Neutrophil (primary cell): ENCODE measurements around the gene OR1F1.

Source experiments
- H3K27ac ChIP-seq: fragments of 200-600 bp; sonication (generic); 2 replicates; pipeline ENCODE4 v1.5.1; 2016; ENCODE audit warnings: mild to moderate bottlenecking, moderate library complexity
- H3K27me3 ChIP-seq: fragments of 200-600 bp; sonication (generic); 2 replicates; pipeline ENCODE4 v1.6.0; 2016; ENCODE audit warnings: mild to moderate bottlenecking
- H3K36me3 ChIP-seq: fragments of 200-600 bp; sonication (generic); 2 replicates; pipeline ENCODE4 v1.5.1; 2017
- H3K4me1 ChIP-seq, 2 experiments: fragments of 200-600 bp in 1 of 2; sonication (generic) in 1 of 2; 1 replicate in 1 of 2; 2 replicates in 1 of 2; pipeline versions ENCODE4 v1.5.1 to v1.6.1; 2013 to 2016; ENCODE audit warnings: low read depth in 1 of 2, low read length in 1 of 2, mild to moderate bottlenecking in 1 of 2, moderate library complexity in 1 of 2; ENCODE audit not compliant: control insufficient read depth in 1 of 2, insufficient read depth in 1 of 2
- H3K4me3 ChIP-seq, 2 experiments: fragments of 200-600 bp in 1 of 2; sonication (generic) in 1 of 2; 1 replicate in 1 of 2; 2 replicates in 1 of 2; pipeline ENCODE4 v1.5.1; 2013 to 2016; ENCODE audit warnings: low read depth in 1 of 2, low read length in 1 of 2, mild to moderate bottlenecking in 1 of 2, moderate library complexity in 1 of 2
- H3K9me3 ChIP-seq: fragments of 200-600 bp; sonication (generic); 2 replicates; pipeline ENCODE4 v1.5.1; 2016
- TF ChIP-seq, protein P1 (sequence below): fragments of 200-600 bp; sonication (generic); IDR thresholded peaks from 2 replicates; pipeline ENCODE4 v1.5.1; 2016; ENCODE audit warnings: antibody characterized with exemption

The OR1F1 gene

DNA sequence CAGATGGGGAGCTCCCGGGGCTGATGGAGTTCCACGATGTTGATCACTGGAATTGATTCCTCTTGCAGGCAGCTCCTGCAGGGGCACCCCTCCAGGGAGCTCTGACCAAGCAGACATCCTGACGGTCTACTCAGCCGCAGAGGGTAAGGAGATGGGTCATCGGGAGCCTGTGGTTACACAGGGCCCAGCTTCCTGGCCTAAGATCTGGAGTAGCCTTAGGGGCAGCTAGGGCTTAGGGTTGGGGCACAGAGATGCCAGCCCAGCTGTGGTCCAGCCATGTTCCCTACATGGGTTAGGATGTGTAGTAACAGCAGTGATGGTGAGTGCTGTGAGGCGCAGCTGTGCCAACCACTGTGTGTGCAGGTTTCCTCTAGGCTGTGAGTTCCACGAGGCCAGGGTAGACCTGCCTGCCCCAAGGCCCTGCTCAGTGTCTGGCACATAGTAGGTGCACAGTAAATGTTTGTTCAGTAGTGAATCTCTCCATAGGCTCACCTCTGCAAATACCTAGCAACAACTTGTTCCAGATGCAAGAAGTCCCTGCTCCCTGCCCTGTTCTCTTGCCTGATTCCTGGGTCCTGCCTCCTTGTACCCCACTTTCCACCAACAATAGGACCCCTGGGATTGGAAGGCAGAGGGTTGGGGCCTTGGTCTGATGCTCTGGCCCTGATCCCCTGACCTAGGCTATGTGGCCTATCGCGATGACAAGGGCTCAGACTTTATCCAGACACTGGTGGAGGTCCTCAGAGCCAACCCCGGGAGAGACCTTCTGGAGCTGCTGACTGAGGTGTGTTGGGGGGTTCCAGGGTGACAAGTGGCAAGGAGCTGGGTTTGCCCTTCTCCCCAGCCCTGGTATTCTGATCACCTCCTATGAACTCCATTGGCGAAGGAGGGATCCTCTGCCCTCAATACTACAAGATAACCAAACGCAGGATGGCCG lies 39.5 kb upstream of the OR1F1 start:
- Histone ChIP-seq H3K4me1 (peaks cover 32 to 35% of the 10 kb centered on the region in 2 experiments), H3K27ac (no peak overlapping the region), H3K36me3 (no peaks in the 10 kb centered on the region), H3K9me3 (no peaks in the 10 kb centered on the region), H3K4me3 (no peak overlapping the region), H3K27me3 (peaks cover 60% of the 10 kb centered on the region)
- TF ChIP-seq, protein P1, sequence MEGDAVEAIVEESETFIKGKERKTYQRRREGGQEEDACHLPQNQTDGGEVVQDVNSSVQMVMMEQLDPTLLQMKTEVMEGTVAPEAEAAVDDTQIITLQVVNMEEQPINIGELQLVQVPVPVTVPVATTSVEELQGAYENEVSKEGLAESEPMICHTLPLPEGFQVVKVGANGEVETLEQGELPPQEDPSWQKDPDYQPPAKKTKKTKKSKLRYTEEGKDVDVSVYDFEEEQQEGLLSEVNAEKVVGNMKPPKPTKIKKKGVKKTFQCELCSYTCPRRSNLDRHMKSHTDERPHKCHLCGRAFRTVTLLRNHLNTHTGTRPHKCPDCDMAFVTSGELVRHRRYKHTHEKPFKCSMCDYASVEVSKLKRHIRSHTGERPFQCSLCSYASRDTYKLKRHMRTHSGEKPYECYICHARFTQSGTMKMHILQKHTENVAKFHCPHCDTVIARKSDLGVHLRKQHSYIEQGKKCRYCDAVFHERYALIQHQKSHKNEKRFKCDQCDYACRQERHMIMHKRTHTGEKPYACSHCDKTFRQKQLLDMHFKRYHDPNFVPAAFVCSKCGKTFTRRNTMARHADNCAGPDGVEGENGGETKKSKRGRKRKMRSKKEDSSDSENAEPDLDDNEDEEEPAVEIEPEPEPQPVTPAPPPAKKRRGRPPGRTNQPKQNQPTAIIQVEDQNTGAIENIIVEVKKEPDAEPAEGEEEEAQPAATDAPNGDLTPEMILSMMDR: no peak

- no peak overlapping the region for H3K27ac ChIP-seq
Measured at GRCh38 chr16:3149193-3149530, 38.8 kb upstream of the OR1F1 start.

GRCh38 chr16:3149630-3150345 lies 38.2 kb upstream of the OR1F1 start:
- no peaks in the 10 kb centered on the region for H3K9me3 ChIP-seq
- peaks cover 73% of the 10 kb centered on the region for H3K27me3 ChIP-seq
- TF ChIP-seq, protein P1: no peak
- peak overlapping the region; percentile 42 to 52 for H3K4me3 ChIP-seq
- peaks cover 32 to 35% of the 10 kb centered on the region in 2 experiments for H3K4me1 ChIP-seq
- H3K36me3 ChIP-seq: no peaks in the 10 kb centered on the region
- no peak overlapping the region for H3K27ac ChIP-seq

More at GRCh38 chr16:3149193-3149530, 38.8 kb upstream of the OR1F1 start:
- TF ChIP-seq, protein P1: no peak
- Histone ChIP-seq H3K27me3 (peaks cover 67% of the 10 kb centered on the region), H3K9me3 (no peaks in the 10 kb centered on the region), H3K4me1 (peaks cover 32 to 35% of the 10 kb centered on the region in 2 experiments), H3K4me3 (no peak overlapping the region), H3K36me3 (no peaks in the 10 kb centered on the region)

- Histone ChIP-seq H3K36me3 (no peaks in the 10 kb centered on the region), H3K4me1 (peaks cover 32 to 35% of the 10 kb centered on the region in 2 experiments), H3K27me3 (peaks cover 81% of the 10 kb centered on the region), H3K27ac (no peak overlapping the region), H3K9me3 (no peaks in the 10 kb centered on the region), H3K4me3 (peak overlapping the region; percentile 42 to 52)
- TF ChIP-seq, protein P1: no peak
Measured at GRCh38 chr16:3150346-3151218, 37.4 kb upstream of the OR1F1 start.

DNA sequence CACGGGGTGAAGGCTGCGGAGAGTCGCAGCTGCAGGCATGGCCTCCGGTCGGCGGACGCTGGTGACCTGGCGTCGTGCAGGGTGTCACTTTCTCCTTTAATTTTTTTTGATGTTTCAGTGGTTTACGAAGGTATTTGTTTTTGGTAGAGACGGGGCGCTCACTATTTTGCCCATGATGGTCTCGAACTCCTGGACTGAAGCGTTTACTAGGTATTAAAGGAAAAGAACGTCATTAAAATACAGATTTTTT lies 36.1 kb upstream of the OR1F1 start:
- H3K4me3 ChIP-seq: peak overlapping the region in 1 of 2 experiments; percentile 13
- TF ChIP-seq, protein P1: no peak

More for the DNA sequence above, 36.1 kb upstream of the OR1F1 start:
- H3K4me1 ChIP-seq: peaks cover 32 to 35% of the 10 kb centered on the region in 2 experiments
- H3K36me3 ChIP-seq: no peaks in the 10 kb centered on the region
- H3K27me3 ChIP-seq: peaks cover 94% of the 10 kb centered on the region
- H3K9me3 ChIP-seq: no peaks in the 10 kb centered on the region
- no peak overlapping the region for H3K27ac ChIP-seq
